COLO668 (cell line): Measurements from ENCODE around the gene DEUP1.
"Not testable (repeated sequence)": the region's sequence is repeated elsewhere in the genome, so short reads cannot be mapped to it uniquely, and the experiment has no call there.

Source experiments
- DNase-seq: peaks from one replicate; lab custom pipeline; 2025; ENCODE audit not compliant: unreplicated experiment; lab: John Stamatoyannopoulos, UW

The DEUP1 gene

DNA sequence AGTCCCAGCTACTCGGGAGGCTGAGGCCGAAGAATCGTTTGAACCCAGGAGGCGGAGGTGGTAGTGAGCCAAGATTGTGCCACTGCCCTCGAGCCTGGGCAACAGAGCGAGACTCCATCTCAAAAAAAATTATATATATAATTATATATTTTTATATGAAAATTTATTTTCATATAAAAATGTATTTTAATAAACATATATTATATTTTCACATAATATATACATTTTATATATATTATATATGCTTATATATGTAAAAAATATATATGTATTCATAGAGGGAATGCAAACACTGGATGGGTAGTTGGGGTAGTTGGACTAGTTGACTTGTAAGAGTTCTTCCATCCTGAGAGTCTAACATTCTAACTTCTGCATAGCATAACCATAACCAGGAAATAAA lies 20.3 kb downstream of the DEUP1 start:
- DNase-seq = no peak

DNA sequence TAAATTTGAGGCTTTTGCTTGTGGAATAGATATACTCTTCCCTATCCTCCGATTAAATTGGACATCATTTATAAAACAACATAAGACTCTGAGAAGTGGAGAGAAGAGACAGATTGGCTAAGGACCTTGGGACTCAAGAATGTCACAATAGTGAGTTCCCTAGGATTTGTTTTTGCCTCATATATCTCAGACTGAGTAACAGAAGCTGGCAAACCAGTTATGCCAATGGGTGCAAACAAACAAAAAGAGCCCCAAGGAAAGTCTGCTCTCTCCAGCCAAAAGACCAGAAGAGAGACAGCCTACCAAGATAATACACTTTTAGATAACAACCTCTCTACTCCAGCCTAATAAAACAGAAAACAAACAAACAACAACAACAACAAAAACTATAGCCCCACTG lies 28.9 kb downstream of the DEUP1 start:
- no peak for DNase-seq

DNA sequence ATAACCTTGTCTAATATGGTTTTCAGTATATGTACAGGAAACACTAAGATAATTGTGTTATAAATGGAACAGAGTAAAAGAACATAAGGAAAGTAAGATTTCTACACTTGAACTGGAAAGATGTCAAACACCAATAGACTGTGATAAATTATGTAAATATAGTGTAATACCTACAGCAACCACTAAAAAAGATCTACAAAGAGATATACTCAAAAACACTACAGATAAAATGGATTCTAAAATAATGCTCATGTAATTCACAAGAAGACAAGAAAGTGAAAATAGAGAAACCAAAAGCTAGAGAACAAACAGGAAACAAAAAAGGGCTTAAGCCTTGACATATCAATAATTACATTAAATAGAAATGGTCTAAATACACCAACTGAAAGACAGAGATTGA lies 30.9 kb downstream of the DEUP1 start:
- DNase-seq = no peak

DNA sequence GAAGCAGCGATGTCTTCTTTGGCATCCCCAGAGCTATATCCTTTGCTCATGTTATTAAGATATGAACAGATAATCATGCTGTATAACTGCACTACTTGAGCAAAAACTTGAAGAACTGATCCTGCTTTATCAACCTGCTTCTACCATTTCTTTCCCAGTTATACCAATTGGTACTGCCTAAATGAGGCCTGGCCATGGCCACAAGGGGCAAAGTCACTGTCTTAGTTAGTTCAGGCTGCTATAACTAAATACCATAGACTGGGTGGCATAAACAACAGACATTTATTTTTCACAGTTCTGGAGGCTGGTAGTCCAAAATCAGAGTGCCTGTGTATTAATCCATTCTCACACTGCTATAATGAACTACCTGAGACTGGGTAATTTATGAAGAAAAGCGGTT lies 37.5 kb downstream of the DEUP1 start:
- DNase-seq = no peak

DNA sequence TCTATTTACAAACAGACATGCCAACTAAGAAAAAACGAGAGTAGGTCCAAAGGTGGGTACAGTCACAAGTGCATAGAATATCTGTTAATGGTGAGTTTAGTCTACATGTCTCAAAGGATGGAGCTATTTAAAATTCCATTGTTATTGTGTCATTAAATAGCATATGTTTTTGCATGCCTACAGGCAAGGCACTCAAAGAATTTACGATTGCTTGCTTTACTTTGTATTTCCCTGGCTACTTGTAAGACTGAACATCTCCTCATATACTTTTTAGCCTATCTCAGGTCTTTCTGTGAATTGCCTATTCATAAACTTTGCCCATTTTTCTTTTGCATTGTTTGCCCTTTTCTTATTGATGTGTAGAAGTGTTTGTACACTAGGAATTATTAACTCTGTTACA lies 39.7 kb downstream of the DEUP1 start:
- DNase-seq = no peak

DNA sequence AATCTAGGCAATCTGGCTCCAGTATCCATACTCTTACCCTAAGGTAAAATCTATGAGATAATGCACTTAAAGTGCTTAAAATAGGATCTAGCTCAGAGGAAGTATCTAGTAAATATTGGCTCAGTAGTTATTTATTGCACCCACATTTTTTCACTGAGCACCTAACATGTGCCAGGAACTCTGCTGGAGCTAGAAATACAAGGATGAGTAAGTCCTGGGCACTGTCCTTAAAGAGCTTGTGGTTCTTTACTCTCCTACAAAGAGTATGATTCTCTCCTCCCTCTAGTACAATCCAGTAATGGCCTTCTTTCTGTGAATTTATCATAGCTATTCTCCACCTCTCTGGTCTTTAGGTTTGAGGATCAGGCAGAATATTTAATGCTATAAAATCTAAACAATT lies 59.2 kb downstream of the DEUP1 start:
- no peak for DNase-seq

DNA sequence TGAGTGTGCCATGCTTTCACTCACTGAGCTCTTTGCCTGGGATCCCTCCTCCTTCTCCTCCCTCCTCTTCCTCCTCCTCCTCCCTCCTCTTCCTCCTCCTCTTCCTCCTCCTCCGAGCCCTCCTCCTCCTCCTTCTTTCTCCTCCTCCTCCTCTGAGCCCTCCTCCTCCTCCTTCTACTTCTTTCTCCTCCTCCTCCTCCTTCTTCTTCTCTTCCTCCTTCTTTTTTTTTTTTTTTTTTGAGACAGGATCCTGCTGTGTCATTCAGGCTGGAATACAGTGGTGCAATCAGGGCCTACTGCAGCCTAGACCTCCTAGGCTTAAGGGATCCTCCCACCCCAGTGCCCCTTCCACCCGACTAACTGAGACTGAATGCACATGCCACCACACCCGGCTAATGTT lies 62.3 kb downstream of the DEUP1 start:
- no peak for DNase-seq

DNA sequence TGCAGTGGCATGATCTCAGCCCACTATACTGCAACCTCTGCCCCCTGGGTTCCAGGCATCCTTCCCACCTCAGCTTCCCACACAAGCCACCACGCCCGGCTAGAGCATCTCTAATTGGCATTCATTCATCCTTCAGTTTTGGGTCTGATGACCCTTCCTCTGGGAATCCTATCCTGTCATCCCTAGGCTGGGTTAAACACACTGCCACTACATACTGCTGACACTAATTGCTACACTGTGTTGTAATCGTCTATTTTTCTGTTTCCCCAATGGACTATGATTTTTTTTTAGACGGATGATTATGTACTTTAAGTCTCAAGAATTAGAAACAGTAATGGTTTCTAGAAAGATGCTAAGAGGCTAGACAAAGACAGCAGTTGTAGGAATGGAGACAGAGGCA lies 62.8 kb downstream of the DEUP1 start:
- DNase-seq = no peak

DNA sequence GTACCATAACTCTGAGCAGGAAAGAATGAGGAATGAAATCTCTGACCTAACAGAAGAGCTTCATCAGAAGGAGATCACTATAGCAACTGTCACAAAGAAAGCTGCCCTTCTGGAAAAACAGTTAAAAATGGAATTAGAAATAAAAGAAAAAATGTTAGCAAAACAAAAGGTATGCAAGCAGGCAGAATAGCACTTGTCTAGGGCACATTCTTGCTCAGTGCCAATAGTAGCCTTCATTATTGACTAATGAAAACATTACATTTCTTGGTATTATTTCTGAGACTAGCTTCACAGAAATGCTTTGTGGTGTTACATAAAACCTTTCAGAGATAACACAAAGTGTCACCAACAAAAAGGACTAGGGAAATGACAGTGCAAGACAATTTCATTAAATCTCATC lies 63.9 kb downstream of the DEUP1 start:
- DNase-seq = no peak

DNA sequence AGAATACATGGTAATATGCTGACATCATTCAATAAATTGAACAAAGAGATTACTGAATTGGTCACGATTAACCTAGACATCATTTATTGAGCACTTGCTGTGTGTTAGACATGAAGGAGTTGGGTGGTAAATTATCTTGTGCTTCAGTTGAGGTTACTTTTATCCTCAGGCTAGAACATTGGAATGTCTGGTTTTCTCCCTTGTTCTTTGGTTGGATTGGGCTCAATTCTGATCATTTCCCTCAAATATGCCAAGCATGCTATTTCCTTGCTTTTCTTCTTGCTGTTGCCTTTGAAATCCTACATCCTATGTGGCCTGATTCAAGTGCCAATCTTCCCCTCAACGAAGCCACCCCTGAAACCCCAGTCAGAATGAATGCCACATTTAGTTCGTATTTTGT lies 65.8 kb downstream of the DEUP1 start:
- DNase-seq = no peak

DNA sequence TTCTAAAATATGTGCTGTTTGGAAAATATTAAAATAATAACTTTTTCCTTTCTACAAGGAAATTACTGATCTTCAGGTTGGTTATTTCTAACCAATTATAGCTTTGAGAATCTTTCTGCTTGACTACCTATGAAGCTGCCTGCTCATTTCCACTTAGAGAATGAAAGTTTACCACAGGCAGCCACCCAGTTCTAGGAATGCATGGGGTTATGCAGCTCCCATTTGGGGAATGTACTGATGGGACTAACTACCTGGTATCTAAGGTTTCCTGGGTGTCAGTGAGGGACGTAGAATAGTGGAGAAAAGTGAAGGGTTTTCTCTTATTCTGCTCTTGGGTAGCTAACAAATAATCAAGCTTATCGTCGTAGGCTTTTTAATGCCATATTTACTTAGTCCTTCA lies 73.4 kb downstream of the DEUP1 start:
- no peak for DNase-seq

DNA sequence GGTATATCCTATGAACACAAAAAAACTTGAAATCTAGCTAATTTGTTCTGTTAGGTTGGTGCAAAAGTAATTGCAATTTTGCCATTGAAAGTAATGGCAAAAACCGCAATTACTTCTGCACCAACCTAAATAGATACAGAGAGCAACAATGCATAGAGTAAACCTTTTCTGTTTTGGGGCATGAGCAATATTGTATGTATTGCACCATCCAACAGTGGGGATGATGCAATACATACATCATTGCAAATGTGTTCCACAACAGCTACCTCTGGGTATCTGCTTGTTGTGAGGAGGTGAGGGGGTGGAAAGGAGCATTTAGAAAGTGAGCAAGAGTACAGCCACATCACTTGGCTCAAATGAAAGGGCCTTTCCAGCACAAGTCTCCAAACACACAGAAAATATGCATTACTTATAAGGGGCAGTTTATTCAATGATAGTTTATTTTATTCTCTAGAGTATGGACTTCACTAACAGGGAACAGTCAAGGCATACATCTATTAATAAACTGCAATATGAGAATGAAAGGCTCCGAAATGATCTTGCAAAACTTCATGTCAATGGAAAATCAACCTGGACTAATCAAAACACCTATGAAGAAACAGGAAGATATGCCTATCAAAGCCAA lies 77.3 kb downstream of the DEUP1 start:
- DNase-seq = no peak

DNA sequence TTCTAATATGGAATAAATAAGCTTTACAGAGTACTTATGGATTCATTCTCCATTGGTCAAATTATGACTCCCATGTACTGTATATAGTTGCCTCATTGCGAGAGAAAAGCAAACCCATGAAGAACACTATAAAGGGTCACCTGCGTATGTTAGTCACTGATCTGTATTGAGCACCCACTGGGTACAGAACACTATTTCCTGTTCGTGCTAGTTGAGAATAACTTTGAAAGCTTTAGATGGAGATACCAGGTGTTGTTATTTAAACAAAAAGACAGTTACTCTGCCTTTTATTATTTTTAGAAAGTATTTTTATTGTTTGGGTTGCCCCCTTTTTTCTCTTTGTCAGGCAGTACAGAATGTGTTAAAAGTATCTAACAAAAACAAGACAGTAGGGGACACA lies 79.9 kb downstream of the DEUP1 start:
- no peak for DNase-seq

DNA sequence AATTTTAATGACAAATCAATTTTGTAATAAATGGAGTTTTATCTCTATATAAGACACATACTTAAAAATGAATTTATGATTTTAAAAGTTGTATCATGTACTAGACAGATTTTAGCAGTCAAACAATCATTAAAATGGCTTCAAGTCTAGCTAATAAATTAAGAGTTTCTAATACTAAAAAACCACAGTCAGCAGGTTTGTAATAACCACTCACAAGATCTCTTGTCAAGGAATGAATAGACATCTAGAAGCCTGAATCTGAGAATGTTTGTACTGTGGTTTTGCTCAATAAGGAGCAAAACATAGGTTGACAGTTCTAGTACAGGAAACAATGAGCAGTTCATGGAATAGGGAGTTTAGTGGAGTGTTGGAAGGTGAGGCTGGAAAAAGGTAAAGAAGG lies 81.2 kb downstream of the DEUP1 start:
- DNase-seq = no peak

DNA sequence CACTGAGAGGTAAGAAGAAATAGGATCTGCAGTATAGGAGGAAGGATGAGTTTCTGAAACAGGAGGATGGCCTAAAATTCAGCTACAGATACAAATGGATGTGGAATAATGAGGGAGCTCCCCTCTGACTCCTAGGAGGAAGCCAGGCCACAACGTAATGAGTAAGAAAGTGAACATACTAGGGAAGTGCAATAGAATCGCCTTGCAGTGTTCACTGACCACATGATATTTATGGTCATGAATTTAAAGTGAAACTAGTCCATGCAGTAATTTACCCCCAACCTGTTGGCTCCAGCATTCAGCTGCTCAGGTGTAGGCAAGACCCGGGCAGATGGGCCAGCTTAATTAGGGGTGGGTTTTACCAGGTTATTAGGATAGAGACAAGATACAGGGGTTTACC lies 101.7 kb downstream of the DEUP1 start:
- DNase-seq = no peak

DNA sequence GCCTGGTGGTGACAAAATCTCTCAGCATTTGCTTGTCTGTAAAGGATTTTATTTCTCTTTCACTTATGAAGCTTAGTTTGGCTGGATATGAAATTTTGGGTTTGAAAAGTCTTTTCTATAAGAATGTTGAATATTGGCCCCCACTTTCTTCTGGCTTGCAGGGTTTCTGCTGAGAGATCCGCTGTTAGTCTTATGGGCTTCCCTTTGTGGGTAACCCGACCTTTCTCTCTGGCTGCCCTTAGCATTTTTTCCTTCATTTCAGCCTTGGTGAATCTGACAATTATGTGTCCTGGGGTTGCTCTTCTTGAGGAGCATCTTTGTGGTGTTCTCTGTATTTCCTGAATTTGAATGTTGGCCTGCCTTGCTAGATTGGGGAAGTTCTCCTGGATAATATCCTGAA lies 112.7 kb downstream of the DEUP1 start:
- not testable (repeated sequence) for DNase-seq

DNA sequence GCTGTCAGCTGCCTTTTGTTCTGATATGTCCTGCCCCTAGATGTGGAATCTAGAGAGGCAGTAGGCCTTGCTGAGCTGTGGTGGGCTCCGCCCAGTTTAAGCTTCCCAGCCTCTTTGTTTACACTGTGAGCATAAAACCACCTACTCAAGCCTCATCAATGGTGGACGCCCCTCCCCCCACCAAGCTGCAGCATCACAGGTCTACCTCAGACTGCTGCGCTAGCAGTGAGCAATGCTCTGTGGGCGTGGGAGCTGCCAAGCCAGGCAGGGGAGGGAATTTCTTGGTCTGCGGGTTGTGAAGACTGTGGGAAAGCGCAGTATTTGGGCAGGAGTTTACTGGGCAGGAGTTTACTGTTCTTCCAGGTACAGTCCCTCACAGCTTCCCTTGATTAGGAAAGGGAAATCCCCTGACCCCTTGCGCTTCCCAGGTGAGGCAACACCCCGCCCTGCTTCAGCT lies 114.1 kb downstream of the DEUP1 start:
- peak; percentile 91 for DNase-seq

DNA sequence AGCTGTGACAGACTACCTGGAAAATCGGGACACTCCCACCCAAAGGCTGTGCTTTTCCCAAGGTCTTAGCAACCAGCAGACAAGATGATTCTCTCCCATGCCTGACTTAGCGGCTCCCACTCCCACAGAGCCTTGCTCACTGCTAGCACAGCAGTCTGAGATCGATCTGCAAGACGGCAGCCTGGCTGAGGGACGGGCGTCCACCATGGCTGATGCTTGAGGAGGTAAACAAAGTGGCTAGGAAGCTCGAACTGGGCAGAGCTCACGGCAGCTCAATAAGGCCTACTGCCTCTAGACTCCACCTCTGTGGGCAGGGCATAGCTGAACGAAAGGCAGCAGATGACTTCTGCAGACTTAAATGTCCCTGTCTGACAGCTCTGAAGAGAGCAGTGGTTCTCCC lies 127.7 kb downstream of the DEUP1 start:
- DNase-seq = no peak

DNA sequence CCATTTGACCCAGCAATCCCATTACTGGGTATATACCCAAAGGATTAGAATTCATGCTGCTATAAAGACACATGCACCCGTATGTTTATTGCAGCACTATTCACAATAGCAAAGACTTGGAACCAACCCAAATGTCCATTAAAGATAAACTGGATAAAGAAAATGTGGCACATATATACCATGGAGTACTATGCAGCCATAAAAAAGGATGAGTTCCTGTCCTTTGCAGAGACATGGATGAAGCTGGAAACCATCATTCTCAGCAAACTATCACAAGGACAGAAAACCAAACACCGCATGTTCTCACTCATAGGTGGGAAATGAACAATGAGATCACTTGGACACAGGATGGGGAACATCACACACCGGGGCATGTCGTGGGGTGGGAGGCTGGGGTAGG lies 133.1 kb downstream of the DEUP1 start:
- not testable (repeated sequence) for DNase-seq

DNA sequence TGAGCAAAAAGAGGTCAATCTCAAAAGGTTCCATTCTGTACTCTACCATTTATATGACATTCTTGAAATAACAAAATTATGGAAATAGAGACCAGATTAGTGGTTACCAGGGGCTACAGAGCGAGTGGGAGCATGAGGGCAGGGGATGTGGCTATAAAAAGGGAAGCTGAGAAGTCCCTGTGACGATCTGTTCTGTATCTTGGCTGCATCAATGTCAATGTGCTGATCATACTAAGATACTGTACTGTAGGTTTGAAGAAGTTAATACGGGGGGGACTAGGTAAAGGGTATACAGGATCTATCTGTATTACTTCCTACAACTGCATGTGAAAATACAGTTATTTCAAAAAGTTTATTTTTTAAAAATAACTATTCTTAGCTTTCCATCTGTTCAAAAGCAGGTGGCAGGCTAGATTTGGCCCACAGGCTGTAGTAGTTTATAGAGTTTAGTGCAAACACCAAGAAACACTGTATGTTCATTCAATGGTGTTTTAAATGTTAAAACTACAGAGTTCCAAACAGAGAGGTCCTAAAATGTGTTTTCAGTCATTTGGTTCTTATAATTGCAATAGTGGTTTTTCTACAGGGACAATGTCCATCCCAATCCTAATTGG lies 134.5 kb downstream of the DEUP1 start:
- DNase-seq = no peak

DNA sequence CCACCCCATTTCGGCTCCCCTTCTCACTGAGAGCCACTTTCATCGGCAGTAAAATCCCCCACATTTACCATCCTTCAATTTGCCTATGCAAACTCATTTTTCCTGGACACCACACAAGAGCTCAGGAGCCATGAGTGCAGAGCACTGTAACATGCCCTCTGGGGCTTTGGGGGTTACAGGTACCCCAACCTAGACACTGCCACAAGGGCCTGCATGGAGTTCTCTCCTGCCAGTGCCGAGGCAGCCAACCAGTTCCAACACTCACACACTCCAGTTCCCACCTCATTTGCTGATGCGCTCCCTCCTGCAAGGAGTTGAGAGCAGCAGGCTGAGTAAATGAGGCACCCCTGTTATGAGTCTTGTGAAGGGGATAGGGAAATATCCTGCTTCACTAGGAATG lies 136.5 kb downstream of the DEUP1 start:
- no peak for DNase-seq

DNA sequence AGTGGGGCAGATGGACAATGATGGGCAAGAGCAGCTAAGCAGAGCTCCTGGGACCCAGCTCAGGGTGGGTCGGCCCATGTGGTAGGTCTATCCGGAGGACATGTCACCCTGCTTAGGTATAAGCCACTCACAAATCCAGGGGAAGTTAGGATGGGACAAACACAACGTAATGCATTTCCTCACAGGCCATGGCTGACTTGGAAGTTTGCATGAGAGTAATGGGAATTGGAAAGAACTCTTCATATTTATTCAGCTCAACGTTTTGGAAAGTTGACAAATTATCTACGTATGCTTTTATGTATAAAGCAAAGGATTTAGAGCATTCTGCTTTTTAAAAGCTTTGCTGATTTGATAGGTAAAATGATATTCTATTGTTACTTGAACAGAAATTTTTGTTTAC lies 137.7 kb downstream of the DEUP1 start:
- peak; percentile 25 for DNase-seq

DNA sequence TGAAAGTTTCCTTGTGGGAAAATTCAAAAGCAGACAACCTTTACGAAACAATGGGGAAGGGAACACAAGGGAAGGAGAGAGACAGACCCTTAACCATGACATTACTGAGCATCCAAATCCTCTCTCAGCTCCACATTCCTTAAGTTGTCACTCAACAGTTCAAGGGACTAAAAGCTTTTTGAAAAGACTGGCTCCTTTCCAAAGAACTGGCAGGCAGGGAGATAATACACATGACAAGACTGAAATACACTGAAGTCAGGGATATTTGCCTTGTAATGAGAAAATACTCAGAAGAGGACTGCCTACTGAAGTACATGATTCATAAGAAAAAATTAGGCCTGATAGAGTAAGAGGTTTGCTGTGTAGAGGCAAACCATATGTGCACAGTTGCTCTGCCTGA lies 143.6 kb downstream of the DEUP1 start:
- DNase-seq = no peak
